ENCODE measurements around the gene HGF.

DNA sequence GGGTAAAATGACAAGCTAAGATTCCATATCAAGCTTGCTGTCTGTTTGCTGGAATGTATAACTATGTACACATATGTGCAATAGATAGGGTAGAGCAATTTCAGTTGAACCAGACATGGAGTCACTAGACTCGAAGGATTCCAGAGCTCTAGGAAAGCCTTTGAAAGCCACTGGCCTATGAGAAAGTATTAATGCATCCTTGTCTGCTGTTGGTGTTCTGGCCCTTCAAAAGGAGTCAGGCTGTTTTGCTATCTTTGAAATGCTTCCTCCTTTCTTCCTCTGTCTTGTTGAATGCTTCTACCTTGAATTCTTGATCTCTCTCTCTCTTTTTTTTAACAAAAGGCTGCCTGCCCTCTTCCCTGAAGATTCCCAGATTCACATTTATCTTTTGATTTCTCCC is 20.8 kb upstream of the HGF start:
- TF ChIP-seq, protein P1, sequence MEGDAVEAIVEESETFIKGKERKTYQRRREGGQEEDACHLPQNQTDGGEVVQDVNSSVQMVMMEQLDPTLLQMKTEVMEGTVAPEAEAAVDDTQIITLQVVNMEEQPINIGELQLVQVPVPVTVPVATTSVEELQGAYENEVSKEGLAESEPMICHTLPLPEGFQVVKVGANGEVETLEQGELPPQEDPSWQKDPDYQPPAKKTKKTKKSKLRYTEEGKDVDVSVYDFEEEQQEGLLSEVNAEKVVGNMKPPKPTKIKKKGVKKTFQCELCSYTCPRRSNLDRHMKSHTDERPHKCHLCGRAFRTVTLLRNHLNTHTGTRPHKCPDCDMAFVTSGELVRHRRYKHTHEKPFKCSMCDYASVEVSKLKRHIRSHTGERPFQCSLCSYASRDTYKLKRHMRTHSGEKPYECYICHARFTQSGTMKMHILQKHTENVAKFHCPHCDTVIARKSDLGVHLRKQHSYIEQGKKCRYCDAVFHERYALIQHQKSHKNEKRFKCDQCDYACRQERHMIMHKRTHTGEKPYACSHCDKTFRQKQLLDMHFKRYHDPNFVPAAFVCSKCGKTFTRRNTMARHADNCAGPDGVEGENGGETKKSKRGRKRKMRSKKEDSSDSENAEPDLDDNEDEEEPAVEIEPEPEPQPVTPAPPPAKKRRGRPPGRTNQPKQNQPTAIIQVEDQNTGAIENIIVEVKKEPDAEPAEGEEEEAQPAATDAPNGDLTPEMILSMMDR (IDR thresholded peaks at IDR 0.05; ENCODE audit: insufficient read depth, low read length): no peak
- TF ChIP-seq POLR2AphosphoS5 (IDR thresholded peaks at IDR 0.05; ENCODE audit: low read depth): no peak

All from HL-60 (cell line).